ENCODE results near the gene ATP8A2. TPM values are rescaled to one million over a fixed set of nuclear protein-coding genes. Genes with fewer than 3 reads are reported as not detected.

Gene ATP8A2
- total and polyA plus RNA-seq, 2 of the 4 experiments (the other 2 are of a cell fraction), result 0.02 to 0.18 TPM

- ChIA-PET POLR2A (ENCODE audit: unreplicated experiment) (no interaction called here), CTCF (interaction anchor here (0.6 to 1.6 kb wide), 8 partner anchors 10 to 143 kb away, joined by 3 to 9 read pairs (median 4); no protein-coding TSS in a partner anchor)
- Histone ChIP-seq H3K56ac (ENCODE audit: extremely low read depth, insufficient read depth, low read length) (no peak overlapping the region), H4K8ac (ENCODE audit: low read depth in 2 of 2, low read length in 2 of 2) (no peak overlapping the region), H3K4me2 (ENCODE audit: low read depth, low read length) (no peak overlapping the region), H3K18ac (ENCODE audit: low read depth, low read length) (no peak overlapping the region), H2AFZ (replicated peaks; ENCODE audit: low read length, poor library complexity) (no peak overlapping the region), H3K27ac (ENCODE audit: insufficient read depth, low read length) (no peak overlapping the region), H4K20me1 (ENCODE audit: insufficient read depth, low read length) (no peaks in the 10 kb centered on the region), H3K14ac (replicated peaks; ENCODE audit: low read depth, low read length) (no peak overlapping the region), H2BK5ac (ENCODE audit: low read depth, low read length, poor library complexity, severe bottlenecking) (no peak overlapping the region), H3K9me1 (ENCODE audit: insufficient read depth, low read length) (no peaks in the 10 kb centered on the region), H3K27me3 (ENCODE audit: control insufficient read depth, insufficient read depth, low read length) (peaks cover 46% of the 10 kb centered on the region), H3K23ac (ENCODE audit: low read depth, low read length) (no peak overlapping the region), H3K4me1 (ENCODE audit: control insufficient read depth, insufficient read depth, low read length) (no peaks in the 10 kb centered on the region), H3K4me3 (ENCODE audit: insufficient read depth, low read depth, low read length) (no peak overlapping the region), H2AK5ac (ENCODE audit: low read depth, low read length) (no peak overlapping the region), H3K4ac (ENCODE audit: low read depth, low read length) (no peak overlapping the region), H3K9ac (ENCODE audit: low read depth, low read length) (no peak overlapping the region), H3K9me3 (ENCODE audit: control insufficient read depth, insufficient read depth, low read length) (no peaks in the 10 kb centered on the region), H4K5ac (ENCODE audit: low read depth, low read length) (no peak overlapping the region), H2BK120ac (ENCODE audit: low read depth, low read length) (no peak overlapping the region), H2BK15ac (ENCODE audit: low read depth, low read length) (no peak overlapping the region), H2AK9ac (replicated peaks; ENCODE audit: low read depth, low read length, poor library complexity) (no peak overlapping the region), H4K91ac (ENCODE audit: insufficient read depth, low read depth, low read length) (no peak overlapping the region), H3K36me3 (ENCODE audit: control insufficient read depth, insufficient read depth, low read length) (no peaks in the 10 kb centered on the region), H3K79me1 (ENCODE audit: low read depth in 1 of 2, low read length in 2 of 2) (no peaks in the 10 kb centered on the region), H2BK20ac (ENCODE audit: low read depth, low read length) (no peak overlapping the region)
- dilution Hi-C loops (cut with HindIII; ENCODE audit: low sequenced_read_pairs, unreplicated experiment) (no loop called here), intact Hi-C loops (cut with micrococcal nuclease) (loop anchor here (1.0 to 2.0 kb wide), 3 partner anchors 89 to 291 kb away; partner anchors contain the start of gene MTMR6), in situ Hi-C loops (cut with MboI; ENCODE audit: low sequenced_read_pairs) (loop anchor here (10.0 to 25.0 kb wide), 2 partner anchors 141 to 289 kb away; partner anchors contain the start of gene PABPC3)
- BruUV-seq (replicated peaks), result no TSS peak
- TF ChIP-seq RFX5 (IDR thresholded peaks at IDR 0.05; ENCODE audit: low read depth, low read length) (no peak), FOS (IDR thresholded peaks at IDR 0.05; ENCODE audit: low read depth, low read length) (no peak), BHLHE40 (IDR thresholded peaks at IDR 0.05; ENCODE audit: low read depth, low read length) (no peak), CTCF (conservative IDR thresholded peaks at IDR 0.05; ENCODE audit: low read depth, low read length) (peak; percentile 64), RAD21 (IDR thresholded peaks at IDR 0.05; ENCODE audit: low read length) (peak; percentile 54), CHD1 (IDR thresholded peaks at IDR 0.05; ENCODE audit: low read depth, low read length) (no peak), SMC3 (IDR thresholded peaks at IDR 0.05; ENCODE audit: low read depth, low read length) (peak; percentile 51), POLR2A (IDR thresholded peaks at IDR 0.05; ENCODE audit: low read depth, low read length) (no peak), MXI1 (IDR thresholded peaks at IDR 0.05; ENCODE audit: borderline replicate concordance, low read depth, low read length) (no peak), MAFK (IDR thresholded peaks at IDR 0.05; ENCODE audit: low read depth, low read length) (no peak)
- no CpG with 5 or more reads among the region's 9 CpGs for WGBS, 2 experiments (ENCODE audit: extremely low coverage in 2 of 2, insufficient read length in 1 of 2)
- DNase-seq (peak; percentile 31), ATAC-seq (ENCODE audit: low read depth) (peak; percentile 58)
Measured at GRCh38 chr13:25375727-25376358, 4.1 kb downstream of the ATP8A2 start.
